Osteoblast (primary cell): Measurements from ENCODE around the gene BCL11B. TPM values are rescaled to one million over a fixed set of nuclear protein-coding genes. Genes with fewer than 3 reads are reported as not detected.

Experiments used
- DNase-seq: peaks from one replicate; pipeline ENCODE4 v3.0.0; 2011; ENCODE audit warnings: low spot score, mixed read lengths; ENCODE audit not compliant: insufficient read length; ENCODE audit errors: missing footprints
- H2AFZ ChIP-seq: 2 replicates; pipeline ENCODE4 v1.6.0; 2011; ENCODE audit warnings: mild to moderate bottlenecking, low read length
- H3K27ac ChIP-seq: 2 replicates; pipeline ENCODE4 v1.5.1; 2011; ENCODE audit warnings: mild to moderate bottlenecking, low read depth, low read length, moderate library complexity
- H3K27me3 ChIP-seq: 2 replicates; pipeline ENCODE4 v1.6.0; 2012; ENCODE audit warnings: mild to moderate bottlenecking, control low read depth, inconsistent platforms, low read length, moderate library complexity; ENCODE audit not compliant: insufficient read depth
- H3K36me3 ChIP-seq: 2 replicates; pipeline ENCODE4 v1.5.1; 2011; ENCODE audit warnings: mild to moderate bottlenecking, low read length, control low read depth, moderate library complexity; ENCODE audit not compliant: insufficient read depth
- H3K4me1 ChIP-seq: 2 replicates; pipeline ENCODE4 v1.5.1; 2011; ENCODE audit warnings: mild to moderate bottlenecking, low read length, control low read depth, moderate library complexity; ENCODE audit not compliant: insufficient read depth
- H3K4me2 ChIP-seq: 2 replicates; pipeline ENCODE4 v1.6.0; 2011; ENCODE audit warnings: mild to moderate bottlenecking, low read length; ENCODE audit not compliant: insufficient read depth
- H3K4me3 ChIP-seq: fragments of 200-600 bp; sonication (generic); 3 replicates; pipeline ENCODE4 v1.5.1; 2012; ENCODE audit warnings: mild to moderate bottlenecking, low read length, inconsistent platforms; ENCODE audit not compliant: insufficient read depth
- H3K79me2 ChIP-seq: 2 replicates; pipeline ENCODE4 v1.6.0; 2012; ENCODE audit warnings: mild to moderate bottlenecking, low read length, control low read depth, inconsistent platforms; ENCODE audit not compliant: insufficient read depth
- H3K9me3 ChIP-seq: 2 replicates; pipeline ENCODE4 v1.5.1; 2011; ENCODE audit warnings: low read depth, low read length, control low read depth
- H4K20me1 ChIP-seq: 2 replicates; pipeline ENCODE4 v1.6.0; 2012; ENCODE audit warnings: mild to moderate bottlenecking, low read length, control low read depth; ENCODE audit not compliant: insufficient read depth
- total RNA-seq: library from RNA; depleted of rRNA; stranded (reverse); fragments of >200 nt; gene quantifications from 2 replicates; pipeline ENCODE4 v1.2.3, GENCODE V29; 2012
- TF ChIP-seq, protein P1 (sequence below): IDR thresholded peaks from 2 replicates; pipeline ENCODE4 v1.5.1; 2011; ENCODE audit warnings: mild to moderate bottlenecking, low read depth, low read length, moderate library complexity; ENCODE audit errors: extremely low read depth

The BCL11B gene
- total RNA-seq, 1 donor: 0.36 TPM

DNA sequence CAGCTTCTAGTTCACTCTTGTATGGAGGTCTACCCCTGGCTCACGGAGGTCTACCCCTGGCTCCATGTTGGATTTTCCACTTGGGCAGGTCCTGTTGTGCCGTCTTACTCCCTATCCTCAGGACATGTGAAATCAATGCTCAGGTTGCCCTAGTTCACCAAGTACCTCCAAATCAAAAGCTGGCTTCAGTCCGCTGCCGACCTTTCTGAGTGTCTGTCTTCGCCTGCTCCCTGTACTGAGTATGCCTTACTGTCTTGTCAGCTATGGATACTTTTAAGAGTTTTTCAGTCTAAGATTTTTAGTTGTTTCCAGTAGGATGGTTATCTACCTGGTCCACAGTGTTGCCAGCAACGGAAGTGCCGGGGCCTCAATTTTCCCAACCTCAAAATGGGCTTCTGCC, 40.1 kb upstream of the BCL11B start:
- H3K27me3 ChIP-seq: no peaks in the 10 kb centered on the region
- TF ChIP-seq, protein P1, sequence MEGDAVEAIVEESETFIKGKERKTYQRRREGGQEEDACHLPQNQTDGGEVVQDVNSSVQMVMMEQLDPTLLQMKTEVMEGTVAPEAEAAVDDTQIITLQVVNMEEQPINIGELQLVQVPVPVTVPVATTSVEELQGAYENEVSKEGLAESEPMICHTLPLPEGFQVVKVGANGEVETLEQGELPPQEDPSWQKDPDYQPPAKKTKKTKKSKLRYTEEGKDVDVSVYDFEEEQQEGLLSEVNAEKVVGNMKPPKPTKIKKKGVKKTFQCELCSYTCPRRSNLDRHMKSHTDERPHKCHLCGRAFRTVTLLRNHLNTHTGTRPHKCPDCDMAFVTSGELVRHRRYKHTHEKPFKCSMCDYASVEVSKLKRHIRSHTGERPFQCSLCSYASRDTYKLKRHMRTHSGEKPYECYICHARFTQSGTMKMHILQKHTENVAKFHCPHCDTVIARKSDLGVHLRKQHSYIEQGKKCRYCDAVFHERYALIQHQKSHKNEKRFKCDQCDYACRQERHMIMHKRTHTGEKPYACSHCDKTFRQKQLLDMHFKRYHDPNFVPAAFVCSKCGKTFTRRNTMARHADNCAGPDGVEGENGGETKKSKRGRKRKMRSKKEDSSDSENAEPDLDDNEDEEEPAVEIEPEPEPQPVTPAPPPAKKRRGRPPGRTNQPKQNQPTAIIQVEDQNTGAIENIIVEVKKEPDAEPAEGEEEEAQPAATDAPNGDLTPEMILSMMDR: no peak
- no peak overlapping the region for H2AFZ ChIP-seq
- DNase-seq: peak; percentile 31
- H3K4me1 ChIP-seq: no peaks in the 10 kb centered on the region
- no peaks in the 10 kb centered on the region for H3K36me3 ChIP-seq
- no peaks in the 10 kb centered on the region for H4K20me1 ChIP-seq
- no peak overlapping the region for H3K27ac ChIP-seq
- H3K4me2 ChIP-seq: no peak overlapping the region
- no peaks in the 10 kb centered on the region for H3K9me3 ChIP-seq
- no peaks in the 10 kb centered on the region for H3K79me2 ChIP-seq
- H3K4me3 ChIP-seq: no peak overlapping the region

DNA sequence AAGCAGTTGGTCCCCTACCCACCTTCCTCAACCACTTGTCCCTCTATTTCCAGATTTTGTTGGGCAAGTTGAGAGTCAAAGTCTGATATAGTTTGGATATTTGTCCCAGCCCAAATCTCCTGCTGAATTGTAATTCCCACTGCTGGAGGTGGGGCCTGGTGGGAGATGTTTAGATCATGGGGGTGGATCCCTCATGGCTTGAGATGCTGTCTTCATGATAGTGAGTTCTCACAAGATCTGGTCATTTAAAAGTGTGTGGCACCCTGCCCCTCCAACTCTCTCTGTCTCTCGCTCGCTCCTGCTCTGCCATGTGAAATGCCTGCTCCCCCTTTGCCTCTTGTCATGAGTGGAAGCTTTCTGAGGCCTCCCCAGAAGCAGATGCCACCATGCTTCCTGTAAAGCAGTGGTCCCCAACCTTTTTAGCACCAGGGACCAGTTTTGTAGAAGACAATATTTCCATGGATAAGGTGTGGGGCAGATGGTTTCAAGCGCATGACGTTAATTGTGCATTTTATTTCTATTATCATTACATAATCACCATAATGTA, 37.3 kb upstream of the BCL11B start:
- DNase-seq: no peak
- TF ChIP-seq, protein P1: no peak
- H3K4me1 ChIP-seq: no peaks in the 10 kb centered on the region

DNA sequence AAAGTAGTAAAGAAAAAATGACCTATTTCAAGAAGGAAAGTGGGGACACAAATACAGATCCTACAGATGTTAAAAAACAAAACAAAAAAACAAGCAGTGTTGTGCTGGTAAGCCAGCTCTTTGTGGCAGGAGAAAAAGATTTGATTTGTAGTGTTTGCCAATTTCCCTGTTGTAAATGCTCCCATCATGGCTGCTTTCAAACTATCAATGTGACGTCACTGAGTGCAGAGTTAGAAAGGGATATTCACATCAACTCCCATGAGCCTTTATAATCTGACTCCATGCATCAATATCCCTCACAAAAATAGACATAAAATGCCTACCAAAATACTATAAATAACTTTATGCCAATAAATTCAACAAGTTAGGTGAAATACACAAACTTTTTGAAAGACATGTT, 32.2 kb upstream of the BCL11B start:
- no peaks in the 10 kb centered on the region for H3K27me3 ChIP-seq
- H4K20me1 ChIP-seq: no peaks in the 10 kb centered on the region
- H3K4me2 ChIP-seq: no peak overlapping the region
- no peak overlapping the region for H3K4me3 ChIP-seq
- H3K79me2 ChIP-seq: no peaks in the 10 kb centered on the region
- H3K27ac ChIP-seq: no peak overlapping the region
- H3K36me3 ChIP-seq: no peaks in the 10 kb centered on the region
- H3K4me1 ChIP-seq: no peaks in the 10 kb centered on the region
- H2AFZ ChIP-seq: no peak overlapping the region
- no peaks in the 10 kb centered on the region for H3K9me3 ChIP-seq
- DNase-seq: no peak
- TF ChIP-seq, protein P1: no peak

More for the DNA sequence above, 37.3 kb upstream of the BCL11B start:
- Histone ChIP-seq H3K27ac (no peak overlapping the region), H3K36me3 (no peaks in the 10 kb centered on the region), H3K4me2 (no peak overlapping the region), H3K79me2 (no peaks in the 10 kb centered on the region), H3K27me3 (no peaks in the 10 kb centered on the region), H3K9me3 (no peaks in the 10 kb centered on the region), H2AFZ (no peak overlapping the region), H4K20me1 (no peaks in the 10 kb centered on the region), H3K4me3 (no peak overlapping the region)

- no peaks in the 10 kb centered on the region for H3K27me3 ChIP-seq
- no peak for DNase-seq
- no peaks in the 10 kb centered on the region for H4K20me1 ChIP-seq
- no peak overlapping the region for H3K4me2 ChIP-seq
- no peaks in the 10 kb centered on the region for H3K9me3 ChIP-seq
- no peaks in the 10 kb centered on the region for H3K79me2 ChIP-seq
- H3K4me1 ChIP-seq: no peaks in the 10 kb centered on the region
- H3K36me3 ChIP-seq: no peaks in the 10 kb centered on the region
- TF ChIP-seq, protein P1: no peak
- no peak overlapping the region for H3K4me3 ChIP-seq
- H3K27ac ChIP-seq: no peak overlapping the region
- H2AFZ ChIP-seq: no peak overlapping the region
Observed at GRCh38 chr14:99300190-99300589, 28.2 kb upstream of the BCL11B start.
